SK-N-MC (cell line): ENCODE data around the gene MDH2.

Experiments
- DNase-seq: peaks from one replicate; pipeline ENCODE4 v3.0.0-alpha.2; 2011; ENCODE audit warnings: low read depth, low spot score
- H3K27ac ChIP-seq: fragments of 200-600 bp; sonication (generic); 2 replicates; pipeline ENCODE4 v1.5.1; 2016; ENCODE audit warnings: mixed run types
- H3K36me3 ChIP-seq: fragments of 200-600 bp; sonication (generic); 2 replicates; pipeline ENCODE4 v1.6.1; 2017; ENCODE audit warnings: antibody characterized with exemption, low read length, mixed read lengths; ENCODE audit not compliant: insufficient read depth
- H3K4me3 ChIP-seq: fragments of 200-600 bp; sonication (generic); 2 replicates; pipeline ENCODE4 v1.5.1; 2016
- H3K9ac ChIP-seq: fragments of 200-600 bp; sonication (generic); 2 replicates; pipeline ENCODE4 v1.8.0; 2017; ENCODE audit warnings: mixed run types, mixed read lengths; ENCODE audit not compliant: insufficient read length
- H3K9me3 ChIP-seq: fragments of 200-600 bp; sonication (generic); 2 replicates; pipeline ENCODE4 v1.6.1; 2017; ENCODE audit warnings: low read depth, mild to moderate bottlenecking, antibody characterized with exemption, low read length, moderate library complexity, mixed read lengths
- EZH2 ChIP-seq: fragments of 200-600 bp; sonication (generic); IDR thresholded peaks from one replicate; pipeline ENCODE4 v1.6.1; 2017; ENCODE audit warnings: antibody characterized with exemption
- FOXP2 ChIP-seq: optimal IDR thresholded peaks from 2 replicates; pipeline ENCODE3; 2011; ENCODE audit warnings: mild to moderate bottlenecking, moderate library complexity; ENCODE audit not compliant: insufficient read depth; ENCODE audit errors: extremely low read length, control extremely low read depth
- POLR2AphosphoS5 ChIP-seq: IDR thresholded peaks from 2 replicates; pipeline ENCODE4 v1.6.1; 2012; ENCODE audit warnings: mild to moderate bottlenecking, low read depth, low read length, borderline replicate concordance

MDH2 gene

GRCh38 chr7:76063114-76063513 is 15.2 kb downstream of the MDH2 start:
- Histone ChIP-seq H3K36me3 (peaks cover 91% of the 10 kb centered on the region), H3K4me3 (no peak overlapping the region), H3K9me3 (no peaks in the 10 kb centered on the region), H3K9ac (no peak overlapping the region), H3K27ac (no peak overlapping the region)
- DNase-seq: no peak
- TF ChIP-seq EZH2 (no peak), POLR2AphosphoS5 (no peak), FOXP2 (no peak)

GRCh38 chr7:76063525-76063924 is 15.6 kb downstream of the MDH2 start:
- Histone ChIP-seq H3K9ac (no peak overlapping the region), H3K4me3 (no peak overlapping the region), H3K9me3 (no peaks in the 10 kb centered on the region), H3K36me3 (peaks cover 87% of the 10 kb centered on the region), H3K27ac (no peak overlapping the region)
- TF ChIP-seq POLR2AphosphoS5 (no peak; the same call in 1 of the 2 replicates), FOXP2 (no peak), EZH2 (no peak)
- DNase-seq: no peak

GRCh38 chr7:76064208-76064970 is 16.5 kb downstream of the MDH2 start:
- Histone ChIP-seq H3K4me3 (no peak overlapping the region), H3K36me3 (peaks cover 78% of the 10 kb centered on the region), H3K9ac (no peak overlapping the region), H3K9me3 (no peaks in the 10 kb centered on the region), H3K27ac (no peak overlapping the region)
- no peak for TF ChIP-seq POLR2AphosphoS5
- TF ChIP-seq FOXP2: no peak
- TF ChIP-seq EZH2: no peak
- no peak for DNase-seq

- no peak overlapping the region for H3K9ac ChIP-seq
- no peak overlapping the region for H3K4me3 ChIP-seq
- DNase-seq: no peak
- no peak overlapping the region for H3K27ac ChIP-seq
- peaks cover 71% of the 10 kb centered on the region for H3K36me3 ChIP-seq
- H3K9me3 ChIP-seq: no peaks in the 10 kb centered on the region
- TF ChIP-seq POLR2AphosphoS5 (no peak), FOXP2 (no peak), EZH2 (no peak)
These were observed 17.2 kb downstream of the MDH2 start for GRCh38 chr7:76065016-76065612.

- Histone ChIP-seq H3K4me3 (no peak overlapping the region), H3K9ac (no peak overlapping the region), H3K27ac (no peak overlapping the region), H3K9me3 (no peaks in the 10 kb centered on the region), H3K36me3 (peaks cover 53% of the 10 kb centered on the region; the same call in 1 of the 2 replicates)
- TF ChIP-seq FOXP2 (no peak), POLR2AphosphoS5 (no peak)
- DNase-seq: no peak
These were observed 19.0 kb downstream of the MDH2 start for GRCh38 chr7:76066716-76067503.

GRCh38 chr7:76069238-76069638 is 21.3 kb downstream of the MDH2 start:
- H3K4me3 ChIP-seq: no peak overlapping the region
- H3K36me3 ChIP-seq: peaks cover 30% of the 10 kb centered on the region; the same call in 1 of the 2 replicates
- no peak overlapping the region for H3K9ac ChIP-seq
- DNase-seq: no peak
- H3K27ac ChIP-seq: peak overlapping the region; percentile 19; the same call in 1 of the 2 replicates
- no peaks in the 10 kb centered on the region for H3K9me3 ChIP-seq
- no peak for TF ChIP-seq POLR2AphosphoS5
- no peak for TF ChIP-seq EZH2
- no peak for TF ChIP-seq FOXP2

- no peak for DNase-seq
These were observed 23.7 kb downstream of the MDH2 start for GRCh38 chr7:76071316-76072242.

More at GRCh38 chr7:76071316-76072242, 23.7 kb downstream of the MDH2 start:
- H3K9me3 ChIP-seq: no peaks in the 10 kb centered on the region
- no peak overlapping the region for H3K4me3 ChIP-seq
- peaks cover 6% of the 10 kb centered on the region; the same call in 1 of the 2 replicates for H3K36me3 ChIP-seq
- peak overlapping the region; percentile 73 for H3K9ac ChIP-seq
- TF ChIP-seq EZH2: no peak
- no peak for TF ChIP-seq FOXP2
- no peak for TF ChIP-seq POLR2AphosphoS5
- peak overlapping the region; percentile 85 for H3K27ac ChIP-seq
